NOMO-1 treated with dmso at 0.1 percent for 144 hours (cell line): ENCODE results near the gene THOC6.
"Not testable (repeated sequence)": the region's sequence is repeated elsewhere in the genome, so short reads cannot be mapped to it uniquely, and the experiment has no call there.

ENCODE experiments used
- DNase-seq: peaks from one replicate; lab custom pipeline; 2025; ENCODE audit not compliant: unreplicated experiment; lab: John Stamatoyannopoulos, UW

THOC6 gene

DNA sequence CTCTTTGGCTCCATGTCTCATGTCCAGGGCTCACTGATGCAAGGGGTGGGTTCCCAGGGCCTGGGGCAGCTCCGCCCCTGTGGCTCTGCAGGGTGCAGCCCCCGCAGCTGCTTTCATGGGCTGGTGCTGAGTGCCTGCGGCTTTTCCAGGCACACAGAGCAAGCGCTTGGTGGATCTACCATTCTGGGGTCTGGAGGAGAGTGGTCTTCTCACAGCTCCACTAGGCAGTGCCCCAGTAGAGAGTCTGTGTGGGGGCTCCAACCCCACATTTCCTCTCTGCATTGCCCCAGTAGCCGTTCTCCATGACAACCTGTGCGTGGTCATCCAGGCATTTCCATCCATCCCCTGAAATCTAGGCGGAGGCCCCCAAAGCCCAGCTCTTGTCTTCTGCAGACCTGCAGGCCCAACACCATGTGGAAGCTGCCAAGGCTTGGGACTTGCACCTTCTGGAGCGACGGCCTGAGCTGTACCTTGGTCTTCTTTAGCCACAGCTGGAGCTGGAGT is 46.8 kb downstream of the THOC6 start:
- DNase-seq = no peak

DNA sequence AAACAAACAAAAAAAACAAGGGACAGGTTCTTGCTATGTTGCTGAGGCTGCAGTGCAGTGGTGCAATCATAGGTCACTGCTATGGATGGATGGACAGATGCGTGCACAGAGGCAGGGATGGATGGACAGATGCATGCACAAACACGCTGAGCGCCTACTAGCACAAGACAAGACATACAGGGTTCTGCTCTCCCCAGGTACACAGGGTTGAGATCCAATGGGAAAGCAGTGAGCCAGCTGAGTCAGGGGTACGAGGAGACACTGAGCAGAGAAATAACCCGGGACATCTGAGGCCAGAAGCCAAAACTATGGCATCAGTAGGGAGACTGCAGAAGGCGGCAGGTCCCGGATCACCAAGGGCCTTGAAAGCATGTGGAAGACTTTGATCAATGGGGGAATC is 47.8 kb downstream of the THOC6 start:
- no peak for DNase-seq

DNA sequence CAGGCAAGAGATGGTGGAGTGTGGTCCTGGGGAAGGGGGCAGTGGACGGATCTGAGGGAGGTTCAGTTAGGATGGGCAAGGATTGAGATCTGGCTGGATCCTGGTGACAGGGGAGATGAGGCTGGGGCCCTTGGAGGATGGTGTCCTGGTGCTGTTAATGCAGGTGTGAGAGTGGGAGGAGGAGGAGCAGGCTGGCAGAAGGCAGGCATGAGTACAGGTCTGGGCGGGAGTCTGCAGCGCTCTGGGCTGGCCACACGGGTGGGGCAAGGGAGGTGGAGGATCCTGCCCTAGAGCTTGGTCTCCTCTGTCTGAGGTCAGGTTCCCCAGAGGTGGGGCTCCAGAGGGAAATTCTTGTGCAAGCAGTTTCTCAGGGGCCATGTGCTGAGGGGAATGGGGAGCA is 48.3 kb downstream of the THOC6 start:
- DNase-seq = not testable (repeated sequence)

DNA sequence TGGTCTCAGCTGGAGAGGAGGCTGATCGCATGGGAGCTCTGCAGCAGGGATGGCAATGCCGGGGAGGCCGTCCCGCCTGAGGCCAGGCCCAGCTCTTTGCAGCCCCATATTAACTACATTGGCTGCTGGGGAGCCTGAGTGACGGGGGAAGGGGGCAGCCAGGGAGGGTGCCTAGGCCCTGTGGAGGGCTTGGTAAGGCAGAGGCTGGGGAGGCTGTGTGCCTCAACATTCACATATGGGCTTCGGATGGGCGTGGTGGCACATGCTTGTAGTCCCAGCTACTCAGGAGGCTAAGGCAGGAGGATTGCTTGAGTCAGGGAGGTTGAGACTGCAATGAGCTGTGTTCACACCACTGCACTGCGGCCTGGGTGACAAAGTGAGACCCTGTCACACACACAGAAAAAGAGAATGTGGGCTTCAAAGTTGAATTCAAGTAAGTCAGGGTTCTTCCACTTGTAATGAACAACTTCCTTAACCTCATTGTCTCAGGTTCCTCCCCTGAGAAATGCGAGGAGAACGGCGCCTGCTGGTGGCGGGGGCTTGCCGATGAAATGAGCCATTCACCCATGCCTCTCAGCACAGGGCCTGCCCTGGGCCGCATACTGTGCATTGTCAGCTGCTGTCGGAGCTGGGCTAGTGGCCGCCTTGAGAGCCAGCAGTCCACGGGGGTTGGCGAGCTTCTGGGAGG is 48.9 kb downstream of the THOC6 start:
- not testable (repeated sequence) for DNase-seq

DNA sequence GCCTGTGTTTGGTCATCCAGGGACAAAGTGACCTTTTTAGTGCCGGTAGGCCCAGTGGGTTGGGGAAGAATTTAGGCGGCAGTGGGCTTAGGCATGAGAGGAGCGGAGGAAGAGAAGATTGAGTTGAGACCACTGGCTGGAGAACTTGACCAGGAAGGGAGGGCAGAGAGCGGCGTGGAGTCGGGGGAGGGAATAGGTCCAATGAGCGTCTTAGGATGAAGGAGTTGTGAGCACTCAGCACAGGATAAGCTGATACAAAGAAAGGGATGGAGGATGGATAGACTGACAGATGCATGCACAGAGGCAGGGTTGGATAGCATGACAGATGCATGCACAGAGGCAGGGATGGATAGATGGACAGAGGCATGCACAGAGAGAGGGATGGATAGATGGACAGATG is 49.6 kb downstream of the THOC6 start:
- DNase-seq = no peak

DNA sequence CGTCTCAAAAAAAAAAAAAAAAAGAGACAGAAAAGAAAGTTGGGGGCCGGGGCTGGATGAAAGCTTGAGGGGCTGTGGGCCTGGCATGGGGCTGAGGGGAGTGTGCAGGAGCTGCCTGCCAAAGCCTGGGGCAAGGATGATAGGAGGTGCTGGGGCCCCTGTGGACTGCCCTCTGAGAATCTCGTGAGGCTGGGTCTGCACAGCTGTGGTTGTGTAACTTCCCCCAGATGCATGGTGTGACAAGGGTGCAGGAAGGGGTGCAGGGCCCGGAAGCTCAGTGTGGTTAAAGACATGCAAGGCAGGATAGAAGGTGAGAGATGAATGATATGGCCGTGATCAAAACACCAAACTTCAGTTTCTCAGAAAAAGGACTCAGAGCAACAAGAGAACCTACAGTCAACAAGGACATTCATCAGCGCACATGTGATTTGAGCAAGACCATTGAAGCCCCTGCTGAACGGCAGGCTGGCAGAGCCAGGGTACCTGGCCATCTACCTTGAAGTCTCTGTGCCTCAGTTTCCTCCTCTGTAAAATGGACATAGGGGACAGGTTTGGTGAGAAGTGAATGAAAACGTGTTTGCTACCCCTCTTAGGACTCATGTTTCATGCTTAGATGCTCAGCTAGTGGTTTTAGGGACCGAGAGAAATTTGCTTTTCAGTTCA is 51.2 kb downstream of the THOC6 start:
- peak; percentile 49 for DNase-seq

DNA sequence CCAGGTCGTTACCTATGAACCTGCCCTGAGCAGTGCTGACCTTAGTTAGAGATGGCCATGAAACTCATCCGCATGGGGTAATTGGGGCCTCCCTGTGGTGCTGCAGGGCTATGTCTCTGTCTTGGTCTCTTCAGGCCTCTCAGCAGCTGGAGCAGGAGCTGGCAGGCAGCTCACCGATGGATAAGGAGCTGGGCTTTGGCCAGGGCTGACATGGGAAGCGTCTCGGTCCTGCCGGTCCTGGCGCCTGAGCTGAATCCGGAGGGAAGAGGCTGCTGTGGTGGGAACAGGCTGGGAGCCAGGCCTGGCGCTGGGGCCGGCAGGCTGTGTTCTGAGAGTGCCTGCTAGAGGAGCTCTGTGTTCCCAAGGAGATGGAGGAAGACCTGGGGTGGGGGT is 51.7 kb downstream of the THOC6 start:
- no peak for DNase-seq

DNA sequence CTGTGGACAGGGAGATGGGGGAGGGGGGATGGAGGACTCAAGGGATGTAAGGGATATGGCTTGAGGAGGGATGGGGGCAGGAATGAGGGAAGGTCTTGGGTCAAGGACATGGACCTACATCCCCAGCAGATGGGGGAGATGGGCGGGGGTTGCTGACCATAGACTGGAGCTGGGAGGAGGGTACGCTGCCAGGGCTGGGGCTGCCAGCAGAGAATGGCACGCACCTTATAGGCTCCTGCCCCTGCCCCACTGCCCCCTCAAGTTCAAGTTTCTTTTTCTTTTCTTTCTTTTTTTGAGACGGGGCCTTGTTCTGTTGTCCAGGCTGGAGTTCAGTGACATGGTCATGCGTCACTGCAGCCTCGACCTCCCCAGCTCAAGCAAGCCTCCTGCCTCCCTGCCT is 52.1 kb downstream of the THOC6 start:
- not testable (repeated sequence) for DNase-seq

DNA sequence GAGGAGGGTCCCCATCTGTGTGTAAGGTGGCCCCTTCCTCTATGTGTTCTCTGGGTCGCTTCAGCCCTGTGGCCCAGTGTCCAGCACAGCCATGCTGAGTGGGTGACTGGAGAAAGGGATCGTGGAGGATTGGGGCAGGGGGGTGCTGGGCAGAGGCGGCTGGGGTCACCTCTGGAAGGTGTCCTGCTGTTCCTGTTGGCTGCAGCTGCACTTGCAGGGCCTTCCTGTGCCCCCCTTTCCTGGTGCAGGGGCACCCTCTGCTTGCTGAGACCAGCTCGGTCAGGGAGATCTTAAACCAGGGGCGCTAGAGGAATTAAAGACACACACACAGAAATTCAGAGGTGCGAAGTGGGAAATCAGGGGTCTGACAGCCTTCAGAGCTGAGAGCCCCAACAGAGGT is 52.7 kb downstream of the THOC6 start:
- DNase-seq = no peak
